Stimulated activated CD4-positive, alpha-beta T cell treated with anti-CD3 and anti-CD28 coated beads, Interleukin-15, amount 100 ng/mL, for 24 hours (primary cell): ENCODE measurements around the gene RHOH.

Experiments used
- DNase-seq: peaks from one replicate; pipeline ENCODE4 v3.0.0-alpha.2; 2020

The RHOH gene

DNA sequence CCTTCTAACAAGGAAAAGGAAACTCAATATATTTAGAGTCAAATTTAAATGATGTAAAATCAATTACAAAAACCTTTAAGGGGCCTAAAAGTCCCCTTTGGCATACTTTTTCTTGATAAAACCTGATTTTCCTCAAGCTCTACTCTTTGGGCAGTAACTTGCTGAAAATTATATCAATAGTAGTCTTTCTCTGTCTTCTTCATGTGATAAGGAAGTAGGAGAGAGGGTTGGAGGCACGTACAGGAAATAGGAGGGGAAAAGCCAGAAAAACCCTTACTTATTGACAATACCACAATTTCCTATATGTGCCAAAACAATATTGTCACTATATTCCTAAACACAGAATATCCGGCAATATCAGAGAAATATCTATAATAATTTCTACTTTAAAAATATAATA is 9.6 kb downstream of the RHOH start:
- no peak for DNase-seq

DNA sequence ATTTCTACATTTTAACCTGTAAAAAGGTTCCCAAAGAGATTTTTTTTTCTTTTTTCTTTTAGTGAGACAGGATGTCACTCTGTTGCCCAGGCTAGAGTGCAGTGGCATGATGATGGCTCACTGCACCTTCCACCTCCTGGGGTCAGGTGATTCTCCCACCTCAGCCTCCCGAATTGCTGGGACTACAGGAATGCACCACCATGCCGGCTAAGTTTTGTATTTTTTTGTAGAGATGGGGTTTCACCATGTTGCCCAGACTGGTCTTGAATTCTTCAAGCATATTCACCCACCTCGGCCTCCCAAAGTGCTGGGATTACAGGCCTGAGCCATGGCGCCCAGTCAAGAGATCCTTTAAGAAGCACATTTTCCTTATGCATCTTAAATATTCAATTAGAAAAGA is 12.6 kb downstream of the RHOH start:
- no peak for DNase-seq

DNA sequence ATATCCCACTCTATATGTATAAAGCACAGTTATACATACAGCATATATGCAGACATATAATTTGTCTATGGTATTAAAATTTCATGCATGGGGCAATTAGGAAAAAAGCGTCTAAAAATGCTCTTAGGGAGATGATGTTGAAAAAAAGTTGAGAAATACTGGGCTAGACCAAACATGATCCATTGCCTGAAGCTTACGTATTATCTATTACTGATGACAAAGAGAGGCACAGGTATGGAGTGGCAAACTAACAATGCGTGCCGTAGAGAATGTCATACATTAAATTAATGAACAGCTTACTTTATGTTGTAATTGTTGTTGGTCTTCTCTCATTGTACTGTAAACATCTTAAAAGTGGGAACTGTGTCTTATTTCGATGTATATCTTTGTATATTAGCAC is 13.9 kb downstream of the RHOH start:
- no peak for DNase-seq

DNA sequence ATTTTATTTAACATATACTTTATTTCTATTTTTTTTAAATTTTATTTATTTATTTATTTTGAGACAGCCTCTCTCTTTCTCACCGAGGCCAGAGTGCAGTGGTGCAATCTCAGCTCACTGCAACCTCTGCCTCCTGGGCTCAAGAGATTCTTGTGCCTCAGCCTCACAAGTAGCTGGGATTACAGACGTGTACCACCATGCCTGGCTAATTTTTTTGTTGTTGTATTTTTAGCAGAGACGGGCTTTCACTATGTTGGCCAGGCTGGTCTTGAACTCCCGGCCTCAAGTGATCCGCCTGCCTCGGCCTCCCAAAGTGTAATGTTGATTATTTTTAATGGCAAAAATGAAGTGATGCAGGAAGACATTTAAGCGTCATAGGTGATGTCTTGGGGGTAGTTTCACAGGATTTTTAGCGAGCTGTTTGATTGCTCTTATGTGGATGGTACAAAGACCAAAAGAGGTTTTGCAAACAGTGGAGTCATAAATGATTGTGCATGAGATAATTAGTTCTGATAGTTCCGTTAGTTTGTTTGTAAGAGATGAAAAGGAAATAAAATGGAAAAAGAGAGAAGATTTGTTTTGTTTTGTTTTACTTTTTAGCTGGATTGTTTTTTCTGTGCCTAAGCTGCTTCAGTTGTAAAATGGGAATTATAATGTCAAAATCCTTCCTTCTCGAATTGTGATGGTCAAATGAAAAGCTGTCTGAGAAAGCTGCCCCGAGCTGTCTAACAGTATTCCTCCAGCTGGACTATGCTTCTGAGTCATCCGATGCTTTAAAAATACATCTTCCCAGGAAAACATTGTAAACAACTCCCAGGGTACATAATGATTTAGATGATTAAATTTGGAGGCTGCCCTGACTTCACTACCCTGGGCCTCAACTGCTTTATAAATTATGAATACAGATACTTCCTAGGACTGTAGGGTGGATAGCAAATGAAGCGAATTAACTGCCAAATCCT is 14.7 kb downstream of the RHOH start:
- DNase-seq = no peak

DNA sequence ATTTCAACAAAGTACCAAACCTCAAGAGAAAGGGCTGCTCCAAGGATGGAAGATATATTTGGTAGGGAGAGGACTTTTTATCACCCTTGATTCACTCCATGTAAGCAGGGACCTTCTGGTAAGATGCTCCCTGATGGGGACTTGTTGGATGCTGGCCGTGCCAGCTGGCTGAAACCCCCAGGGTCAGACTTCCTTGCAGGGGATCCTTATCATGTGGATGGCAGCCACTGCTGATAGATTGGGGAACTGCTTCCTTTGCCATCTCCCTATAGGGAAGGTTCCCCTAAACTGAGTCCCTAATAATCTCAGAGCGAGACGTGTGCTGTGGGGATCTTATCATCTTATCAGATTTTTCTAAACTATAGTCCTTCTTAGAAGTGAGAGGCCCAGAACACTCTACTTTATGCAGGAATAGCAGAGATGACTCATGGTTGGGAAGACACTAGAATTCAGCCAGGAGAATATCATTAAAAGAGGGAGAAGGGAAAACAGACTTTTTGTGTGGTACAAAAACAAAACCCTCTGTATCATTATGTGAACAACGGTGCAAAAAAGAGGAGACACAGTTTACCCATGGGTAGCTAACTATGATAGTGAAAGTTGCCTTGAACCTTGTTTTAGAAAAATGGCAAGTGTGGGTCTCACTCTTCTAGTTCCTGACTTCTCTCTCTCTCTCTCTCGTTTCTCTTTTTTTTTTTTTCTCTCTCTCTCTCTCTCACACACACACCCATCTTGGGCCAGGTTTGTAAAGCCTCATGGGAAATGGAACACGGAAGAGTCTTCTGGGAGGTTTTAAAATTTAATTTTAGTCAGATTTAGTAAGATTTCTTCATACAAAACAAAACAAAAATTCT is 16.1 kb downstream of the RHOH start:
- DNase-seq = no peak

DNA sequence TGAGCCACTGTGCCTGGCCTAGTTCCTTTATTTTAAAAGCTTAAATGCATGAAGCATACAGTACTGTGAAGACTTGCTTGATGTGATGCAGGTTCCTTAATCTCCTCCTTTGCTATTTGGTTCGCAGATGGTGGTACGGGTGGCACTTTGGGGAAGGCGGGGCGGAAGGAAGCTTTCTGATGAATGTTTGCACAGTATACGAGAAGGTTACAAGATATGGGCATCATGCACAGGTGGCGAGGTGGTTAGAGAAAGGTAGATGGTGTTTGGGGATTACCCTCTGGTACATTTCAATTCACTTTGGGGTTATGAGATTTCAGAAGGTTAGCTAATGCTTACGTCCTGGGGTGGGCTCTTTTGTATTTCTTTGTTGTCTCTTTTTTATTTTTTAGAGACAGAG is 17.2 kb downstream of the RHOH start:
- DNase-seq = no peak

DNA sequence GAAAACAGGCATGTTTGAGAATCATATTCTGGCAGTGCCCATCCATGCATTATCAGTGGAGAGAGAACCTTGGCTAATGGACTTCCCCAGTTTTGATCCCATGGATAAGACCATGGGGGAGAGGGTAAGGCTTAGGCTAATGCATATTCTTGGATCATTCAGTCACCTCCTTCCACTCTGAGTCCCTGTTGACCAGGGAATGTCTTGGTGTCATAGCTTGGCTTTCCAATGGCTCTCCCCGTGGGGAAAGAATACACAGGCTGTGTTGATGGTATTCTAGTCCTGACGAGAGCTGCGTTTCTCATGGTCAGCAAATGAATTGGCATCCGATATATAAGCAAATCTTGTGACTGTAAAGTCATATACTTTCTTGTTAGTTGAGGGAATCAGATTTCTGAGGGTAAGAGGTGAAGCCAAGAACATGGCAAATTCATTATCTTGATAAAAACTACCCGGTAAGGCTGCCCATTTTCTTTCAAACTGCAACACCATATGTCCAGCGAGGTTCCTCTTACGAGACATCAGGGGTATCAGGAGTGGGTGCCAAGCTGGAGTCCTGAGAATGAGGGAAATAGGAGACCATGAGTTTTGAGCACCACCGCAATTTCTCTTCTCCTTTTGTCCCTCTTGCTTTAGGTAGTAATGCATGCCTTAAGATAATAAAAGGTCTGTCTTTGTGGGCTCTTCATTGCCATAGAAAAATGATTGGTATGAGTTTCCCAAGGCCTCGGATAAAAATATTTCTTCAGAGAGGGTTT is 18.0 kb downstream of the RHOH start:
- no peak for DNase-seq

DNA sequence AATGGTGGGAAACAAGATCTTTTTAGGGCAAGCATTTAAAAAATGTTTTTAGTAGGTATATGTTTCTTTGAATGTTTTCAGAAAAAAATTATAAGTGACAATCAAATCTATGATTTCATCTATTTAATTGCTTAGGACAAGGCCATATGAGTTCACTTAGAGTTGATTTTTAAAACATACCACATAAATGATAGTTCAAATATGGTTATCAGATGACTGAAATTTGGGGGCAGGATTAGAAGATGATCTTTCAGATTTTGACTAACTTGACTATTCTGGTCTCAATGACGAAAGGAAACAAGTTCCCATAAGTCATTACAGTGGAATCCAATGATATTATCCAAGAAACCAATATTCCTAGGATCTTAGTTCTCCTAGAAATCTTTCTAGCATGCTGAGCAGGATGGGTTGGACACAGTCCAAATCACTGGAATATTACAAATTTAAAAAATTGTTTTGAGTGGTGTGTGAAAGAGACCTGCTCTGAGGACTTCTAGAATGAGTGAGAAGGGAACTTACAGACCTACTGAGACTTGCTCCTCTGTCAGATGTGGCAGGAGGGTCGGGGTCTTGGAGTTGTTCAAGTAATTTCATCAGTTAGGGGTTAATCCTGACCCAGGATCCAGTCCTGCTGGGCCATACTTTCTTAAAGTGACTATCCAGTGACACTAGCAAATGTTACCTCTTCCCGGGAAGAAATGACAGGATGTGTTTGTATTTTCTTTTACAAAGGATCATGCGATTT is 20.0 kb downstream of the RHOH start:
- DNase-seq = no peak

DNA sequence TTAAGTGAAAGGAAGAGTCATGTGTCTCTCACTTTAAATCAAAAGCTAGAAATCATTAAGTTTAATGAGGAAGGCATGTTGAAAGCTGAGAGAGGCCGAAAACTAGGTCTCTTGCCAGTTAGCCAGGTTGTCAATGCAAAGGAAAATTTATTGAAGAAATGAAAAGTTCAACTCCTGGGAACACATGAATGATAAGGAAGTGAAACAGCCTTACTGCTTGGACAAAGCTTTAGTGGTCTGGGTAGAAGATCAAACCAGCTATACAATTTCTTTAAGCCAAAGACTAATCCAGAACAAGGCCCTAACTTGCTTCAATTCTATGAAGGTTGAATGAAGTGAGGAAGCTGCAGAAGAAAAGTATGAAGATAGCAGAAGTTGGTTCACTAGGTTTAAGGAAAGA is 24.9 kb downstream of the RHOH start:
- no peak for DNase-seq

DNA sequence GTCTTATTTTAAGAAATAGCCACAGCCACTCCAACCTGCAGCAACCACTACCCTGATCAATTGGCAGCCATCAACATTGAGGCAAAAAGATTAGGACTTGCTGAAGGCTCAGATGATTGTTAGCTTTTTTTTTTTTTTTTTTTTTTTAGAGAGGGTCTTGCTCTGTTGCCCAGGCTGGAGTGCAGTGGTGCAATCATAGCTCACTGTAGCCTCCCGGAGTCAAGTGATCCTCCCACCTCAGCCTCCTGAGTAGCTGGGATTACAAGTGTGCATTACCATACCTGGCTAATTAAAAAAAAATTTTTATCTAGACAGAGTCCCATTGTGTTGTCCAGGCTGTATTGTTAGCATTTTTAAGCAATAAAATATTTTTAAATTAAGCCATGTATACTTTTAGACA is 26.5 kb downstream of the RHOH start:
- peak; percentile 1 for DNase-seq

DNA sequence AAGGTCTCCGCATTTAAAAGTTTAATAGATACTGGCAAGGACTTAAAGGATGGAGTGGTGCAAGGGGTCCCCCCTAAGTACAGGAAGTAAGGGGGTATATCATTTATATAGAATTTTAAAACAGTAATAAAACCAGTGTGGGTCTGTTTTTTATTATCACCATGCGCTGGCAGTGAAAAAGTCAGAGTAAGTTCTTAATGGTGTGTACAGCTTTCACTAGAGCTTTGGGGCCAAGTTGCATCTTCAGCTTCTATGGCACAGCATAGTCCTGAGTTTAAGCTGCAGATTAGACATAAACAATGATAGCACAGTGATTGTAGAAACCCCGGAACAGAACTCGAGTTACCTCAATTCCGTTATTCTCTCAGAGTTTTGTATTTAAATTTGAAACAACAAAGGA is 27.6 kb downstream of the RHOH start:
- peak; percentile 1 for DNase-seq

DNA sequence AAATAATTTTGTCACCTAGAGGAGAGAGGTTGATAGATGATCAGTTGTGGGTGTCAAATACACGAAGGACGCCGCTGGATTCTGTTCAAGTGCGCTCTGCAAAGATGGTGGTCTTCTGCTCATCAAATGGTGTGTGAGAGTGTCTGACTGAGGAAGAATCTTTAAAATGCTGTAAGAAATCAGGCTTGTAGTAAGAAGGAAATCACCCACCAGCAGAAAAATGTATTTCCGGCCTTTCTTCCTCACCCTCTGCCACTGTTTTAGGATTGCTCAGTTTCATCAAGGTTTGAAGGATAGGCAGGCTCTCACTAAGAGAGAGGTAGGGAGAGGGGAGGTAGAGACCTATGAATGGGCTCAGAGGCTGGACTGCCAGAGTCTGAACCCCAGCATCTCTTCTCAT is 28.7 kb downstream of the RHOH start:
- DNase-seq = peak; percentile 1

DNA sequence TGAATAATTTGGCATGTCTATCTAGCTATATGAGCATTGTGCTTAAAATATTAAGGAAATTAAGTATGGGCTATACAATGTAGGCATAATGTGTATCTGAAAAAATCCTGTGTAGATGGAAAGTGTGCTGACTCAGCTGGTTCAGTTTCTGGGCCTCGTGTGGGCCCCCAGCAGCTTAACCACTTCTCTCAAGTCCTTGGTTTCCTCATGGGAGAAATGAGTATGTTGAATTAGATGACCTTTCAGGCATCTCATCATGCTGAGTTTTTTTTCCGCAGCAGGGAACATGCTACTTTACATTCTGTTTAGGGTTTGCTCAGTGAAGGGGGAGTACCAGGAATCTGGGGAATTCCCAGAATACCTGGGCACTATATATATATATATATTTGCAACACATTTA is 30.5 kb downstream of the RHOH start:
- DNase-seq = peak; percentile 79

DNA sequence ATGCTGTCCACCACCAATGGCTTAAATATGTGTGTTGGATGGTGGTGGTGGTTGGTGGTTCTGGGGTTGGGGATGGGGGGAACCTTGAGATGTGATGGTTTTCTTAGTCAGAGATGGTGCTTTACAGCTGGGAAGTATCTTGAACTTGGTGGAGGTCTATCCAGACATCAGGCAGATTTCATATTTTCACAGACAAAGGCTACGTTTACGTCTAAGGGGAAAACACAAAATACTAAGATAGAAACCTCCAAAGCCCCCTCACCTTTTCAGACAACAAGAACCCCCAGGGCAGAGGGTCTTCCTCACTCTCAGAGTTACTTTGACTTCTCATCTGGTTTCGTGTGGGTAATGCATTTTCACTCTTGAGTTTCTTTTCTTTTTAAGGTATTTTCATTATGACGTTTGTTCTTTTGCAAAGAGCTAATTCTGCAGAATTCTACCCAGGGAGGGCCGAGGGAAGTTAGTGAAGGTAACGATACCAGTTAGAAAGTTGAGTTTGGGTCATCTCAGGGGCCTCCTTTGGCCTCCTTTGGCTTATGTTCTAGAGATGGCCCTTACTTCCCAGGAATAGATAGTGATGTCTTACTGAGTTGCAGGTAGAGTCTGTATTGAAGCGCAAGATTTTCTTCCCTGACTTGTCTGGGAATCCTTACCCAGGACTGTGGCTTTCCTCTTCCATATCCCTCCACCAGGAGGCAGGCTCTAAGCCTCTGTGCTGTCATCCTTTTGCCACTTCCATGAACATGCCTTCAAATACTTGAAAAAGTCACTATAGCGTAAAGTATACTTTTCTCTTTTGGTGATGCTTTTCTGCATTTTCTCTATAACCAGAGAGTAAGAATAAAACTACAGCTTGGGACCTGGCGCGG is 31.9 kb downstream of the RHOH start:
- DNase-seq = peak; percentile 65

DNA sequence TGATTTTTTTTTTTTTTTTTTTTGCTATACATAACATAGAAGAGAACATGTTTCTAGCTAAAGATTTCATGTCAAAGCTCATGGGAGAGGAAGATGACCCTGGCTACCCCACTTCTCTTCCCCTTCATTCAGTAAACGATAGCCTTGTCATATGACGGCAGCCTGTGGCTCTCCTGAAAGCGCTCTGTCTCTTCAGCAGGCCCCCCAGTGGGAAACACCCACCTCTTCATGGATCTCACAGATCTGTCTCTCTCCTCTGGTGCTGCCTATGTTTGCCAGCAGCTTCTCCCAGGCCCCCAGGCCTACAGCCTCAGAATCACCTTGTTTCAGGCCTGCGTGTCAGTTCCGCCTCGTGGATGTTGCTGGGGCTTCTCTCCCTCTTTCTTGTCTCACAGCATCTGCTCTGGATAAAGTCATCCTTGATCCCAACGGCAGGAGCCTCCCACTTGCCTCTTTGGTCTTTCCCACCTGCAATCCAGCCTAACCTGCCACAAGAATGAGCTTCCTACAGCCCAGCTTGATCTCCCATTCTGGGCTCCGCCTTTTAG is 34.6 kb downstream of the RHOH start:
- DNase-seq = peak; percentile 15

DNA sequence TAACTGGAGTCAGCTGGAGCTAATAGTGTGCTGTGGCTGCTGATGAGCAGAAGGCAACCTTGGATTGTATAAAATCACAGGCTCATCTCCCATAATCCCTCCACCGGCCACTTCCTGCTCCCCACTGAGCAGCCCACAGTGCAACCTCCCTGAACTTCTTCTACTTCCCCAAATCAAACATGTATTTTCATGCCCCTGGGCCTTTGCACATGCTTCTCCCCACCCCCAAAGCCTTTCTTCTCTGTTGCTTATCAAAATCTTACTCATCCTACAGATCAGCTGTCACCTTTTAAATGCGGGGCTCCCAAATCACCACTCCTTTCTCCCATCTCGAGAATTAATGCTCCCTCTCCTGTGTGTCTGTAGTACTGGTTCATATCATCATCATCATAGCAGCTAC is 35.8 kb downstream of the RHOH start:
- DNase-seq = peak; percentile 35

DNA sequence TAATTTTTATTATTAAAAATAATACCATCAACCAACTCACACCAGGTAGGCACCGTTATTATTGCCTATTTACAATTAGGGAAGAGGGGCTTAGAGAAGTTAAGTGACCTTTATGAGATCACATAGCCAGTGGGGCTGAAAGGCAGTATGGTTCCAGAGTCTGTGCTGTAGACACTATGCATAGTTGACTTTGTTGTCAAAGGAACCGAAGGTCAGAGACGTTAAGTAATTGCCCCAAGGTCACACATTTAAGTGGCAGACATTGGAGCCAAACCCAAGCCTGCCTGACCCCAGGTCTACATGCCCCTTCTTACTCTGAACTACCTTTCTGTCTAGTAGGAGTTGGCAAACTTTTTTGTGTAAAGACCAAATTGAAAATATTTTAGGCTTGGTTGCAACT is 36.4 kb downstream of the RHOH start:
- DNase-seq = no peak

DNA sequence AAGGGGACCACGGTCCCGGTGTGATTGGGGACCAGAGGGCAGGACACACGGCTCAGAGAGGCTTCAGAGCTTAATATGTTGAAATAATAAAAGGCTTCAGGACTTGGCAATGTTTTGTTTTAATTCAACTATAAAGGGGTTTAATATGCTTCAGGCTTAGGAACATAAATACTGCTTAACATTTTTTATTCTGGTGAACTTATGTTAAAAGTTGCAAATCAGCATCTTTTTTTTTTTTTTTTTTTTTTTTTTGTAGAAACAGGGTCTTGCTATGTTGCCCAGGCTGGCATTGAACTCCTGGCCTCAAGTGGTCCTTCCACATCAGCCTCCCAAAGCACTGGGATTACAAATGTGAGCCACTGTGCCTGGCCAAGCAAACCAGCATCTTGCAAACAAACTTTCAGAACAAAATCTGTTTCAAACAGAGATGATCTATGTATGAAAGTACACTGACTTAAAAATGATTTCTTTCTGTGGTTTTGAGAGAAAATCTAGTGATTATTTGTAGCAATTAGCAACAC is 37.7 kb downstream of the RHOH start:
- no peak for DNase-seq

DNA sequence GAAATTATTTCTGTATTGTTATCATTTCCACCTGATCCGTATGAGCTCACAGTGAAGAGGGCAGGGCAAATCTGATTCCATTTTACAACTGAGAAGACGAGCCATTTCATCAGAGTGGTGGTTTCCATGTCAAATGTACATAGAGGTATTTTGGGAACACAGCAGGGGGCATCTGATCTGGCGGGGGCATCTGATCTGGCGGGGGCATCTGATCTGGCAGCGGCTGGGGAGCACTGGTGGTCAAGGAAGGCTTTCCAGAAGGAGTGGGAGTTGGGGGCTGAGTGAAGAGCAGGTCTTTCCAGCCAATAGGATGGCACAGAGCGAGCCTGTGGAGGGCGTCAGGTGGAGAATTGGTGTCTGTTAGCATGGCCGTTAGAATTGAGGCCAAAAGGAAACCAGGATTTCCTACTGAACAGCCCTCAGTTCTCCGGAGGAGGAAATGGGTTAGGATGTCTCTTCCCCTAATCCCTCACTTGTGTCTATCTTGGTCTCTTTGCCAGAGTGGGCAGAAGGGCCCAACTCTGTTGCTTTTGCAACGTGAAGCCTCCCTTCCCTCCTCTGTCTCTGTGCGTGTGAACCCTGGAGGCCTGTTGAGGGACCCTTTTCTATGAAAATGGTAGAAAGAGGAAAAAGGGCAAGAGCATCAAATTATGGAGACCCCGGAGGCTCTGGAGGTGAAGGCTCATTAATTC is 41.3 kb downstream of the RHOH start:
- DNase-seq = peak; percentile 41
